ENCODE data around the gene WHRN. TPM values are rescaled to one million over a fixed set of nuclear protein-coding genes. Genes with fewer than 3 reads are reported as not detected.

WHRN gene
- total RNA-seq, 1 experiment from 2014 or later = 19.8 TPM

DNA sequence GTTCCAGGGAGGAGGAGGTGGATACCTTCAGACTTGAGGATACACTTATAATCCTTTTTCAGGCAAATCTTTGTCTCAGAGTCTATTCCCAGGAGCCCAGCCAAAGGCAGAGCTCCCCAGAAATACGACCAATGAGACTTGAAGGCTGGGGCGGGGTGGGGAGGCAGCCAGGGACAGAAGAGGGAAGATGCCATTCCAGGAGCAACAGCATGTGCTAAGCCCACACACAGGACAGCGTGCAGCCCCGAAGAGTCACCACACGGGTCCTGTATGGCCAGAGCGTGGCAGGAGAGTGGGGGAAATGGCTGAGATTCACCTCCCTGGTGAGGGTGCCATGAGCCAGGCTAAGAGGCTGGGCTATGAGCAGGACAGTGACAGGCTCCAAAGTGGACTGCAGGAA, 35.2 kb downstream of the WHRN start:
- H3K9me3 ChIP-seq (ENCODE audit: insufficient read depth, low read depth) = no peaks in the 10 kb centered on the region
- H3K79me2 ChIP-seq (ENCODE audit: low read depth) = no peaks in the 10 kb centered on the region
- H4K20me1 ChIP-seq (ENCODE audit: insufficient read depth) = no peaks in the 10 kb centered on the region
- H3K4me1 ChIP-seq (replicated peaks; ENCODE audit: insufficient read depth) = no peaks in the 10 kb centered on the region
- no peak for DNase-seq
- no peak overlapping the region for H3K4me2 ChIP-seq
- no peaks in the 10 kb centered on the region for H3F3A ChIP-seq (ENCODE audit: insufficient read depth, low read depth)
- intact Hi-C loops (cut with micrococcal nuclease; ENCODE audit: unreplicated experiment) = no loop called here
- CTCF ChIA-PET = no interaction called here
- POLR2A ChIA-PET (ENCODE audit: unreplicated experiment) = no interaction called here
- no peaks in the 10 kb centered on the region for H3K27me3 ChIP-seq (ENCODE audit: insufficient read depth, low read depth)
- BruUV-seq (replicated peaks) = no TSS peak
- TF ChIP-seq EZH2 (IDR thresholded peaks at IDR 0.05; ENCODE audit: low read depth) = no peak
- TF ChIP-seq, protein P1, sequence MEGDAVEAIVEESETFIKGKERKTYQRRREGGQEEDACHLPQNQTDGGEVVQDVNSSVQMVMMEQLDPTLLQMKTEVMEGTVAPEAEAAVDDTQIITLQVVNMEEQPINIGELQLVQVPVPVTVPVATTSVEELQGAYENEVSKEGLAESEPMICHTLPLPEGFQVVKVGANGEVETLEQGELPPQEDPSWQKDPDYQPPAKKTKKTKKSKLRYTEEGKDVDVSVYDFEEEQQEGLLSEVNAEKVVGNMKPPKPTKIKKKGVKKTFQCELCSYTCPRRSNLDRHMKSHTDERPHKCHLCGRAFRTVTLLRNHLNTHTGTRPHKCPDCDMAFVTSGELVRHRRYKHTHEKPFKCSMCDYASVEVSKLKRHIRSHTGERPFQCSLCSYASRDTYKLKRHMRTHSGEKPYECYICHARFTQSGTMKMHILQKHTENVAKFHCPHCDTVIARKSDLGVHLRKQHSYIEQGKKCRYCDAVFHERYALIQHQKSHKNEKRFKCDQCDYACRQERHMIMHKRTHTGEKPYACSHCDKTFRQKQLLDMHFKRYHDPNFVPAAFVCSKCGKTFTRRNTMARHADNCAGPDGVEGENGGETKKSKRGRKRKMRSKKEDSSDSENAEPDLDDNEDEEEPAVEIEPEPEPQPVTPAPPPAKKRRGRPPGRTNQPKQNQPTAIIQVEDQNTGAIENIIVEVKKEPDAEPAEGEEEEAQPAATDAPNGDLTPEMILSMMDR (conservative IDR thresholded peaks at IDR 0.05) = no peak
- H3K4me3 ChIP-seq = no peak overlapping the region
- no peak overlapping the region for H2AFZ ChIP-seq
- H3K36me3 ChIP-seq (ENCODE audit: low read depth) = no peaks in the 10 kb centered on the region
- no peaks in the 10 kb centered on the region for H3K9me2 ChIP-seq (ENCODE audit: insufficient read depth)
- H3K27ac ChIP-seq = no peak overlapping the region

DNA sequence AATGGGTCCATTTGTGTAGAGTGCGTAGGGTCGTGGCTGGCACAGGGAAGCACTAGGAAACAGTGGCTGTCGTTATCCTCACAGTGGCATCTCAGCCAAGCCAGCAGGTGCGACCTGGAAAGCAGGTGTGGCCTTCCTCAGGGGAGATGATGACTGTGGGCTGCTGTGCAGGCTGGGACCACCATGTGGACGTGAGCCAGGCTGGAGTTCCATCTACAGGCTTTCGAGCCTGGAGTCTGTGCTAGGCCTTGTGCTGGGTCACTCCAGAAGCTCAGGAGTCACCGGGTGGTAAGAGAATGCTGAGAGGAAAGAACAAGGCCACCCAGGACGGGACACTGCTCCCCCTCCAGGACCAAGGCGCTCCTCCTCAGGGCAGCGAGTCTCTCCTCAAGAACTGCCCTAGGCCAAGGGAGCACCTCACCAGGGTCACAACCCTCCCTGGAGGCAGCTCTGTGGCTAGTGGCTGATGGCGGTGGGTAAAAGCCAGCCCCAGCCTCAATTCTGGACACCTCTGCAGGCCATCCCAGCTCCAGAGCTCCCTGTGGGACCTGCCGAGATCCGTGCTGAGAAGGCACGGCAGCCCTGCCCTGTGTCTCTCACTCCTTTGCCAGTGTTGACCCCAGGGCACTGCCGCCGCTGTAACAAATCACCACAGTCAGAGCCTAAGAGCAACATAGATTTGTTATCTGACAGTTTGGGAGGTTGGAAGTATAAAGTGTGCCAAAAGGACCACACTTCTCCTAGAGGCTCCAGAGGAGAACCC, 36.0 kb downstream of the WHRN start:
- Histone ChIP-seq H2AFZ (no peak overlapping the region), H3K4me2 (no peak overlapping the region), H3K79me2 (ENCODE audit: low read depth) (no peaks in the 10 kb centered on the region), H3K4me3 (no peak overlapping the region), H3K27me3 (ENCODE audit: insufficient read depth, low read depth) (no peaks in the 10 kb centered on the region), H3K36me3 (ENCODE audit: low read depth) (no peaks in the 10 kb centered on the region), H3K9me2 (ENCODE audit: insufficient read depth) (no peaks in the 10 kb centered on the region), H4K20me1 (ENCODE audit: insufficient read depth) (no peaks in the 10 kb centered on the region), H3K9me3 (ENCODE audit: insufficient read depth, low read depth) (no peaks in the 10 kb centered on the region), H3K27ac (no peak overlapping the region), H3K4me1 (replicated peaks; ENCODE audit: insufficient read depth) (no peaks in the 10 kb centered on the region), H3F3A (ENCODE audit: insufficient read depth, low read depth) (no peaks in the 10 kb centered on the region)
- no peak for TF ChIP-seq EZH2 (IDR thresholded peaks at IDR 0.05; ENCODE audit: low read depth)
- TF ChIP-seq, protein P1 (conservative IDR thresholded peaks at IDR 0.05) = no peak
- BruUV-seq (replicated peaks) = no TSS peak
- DNase-seq = no peak
- CTCF ChIA-PET = no interaction called here
- POLR2A ChIA-PET (ENCODE audit: unreplicated experiment) = no interaction called here
- intact Hi-C loops (cut with micrococcal nuclease; ENCODE audit: unreplicated experiment) = no loop called here

DNA sequence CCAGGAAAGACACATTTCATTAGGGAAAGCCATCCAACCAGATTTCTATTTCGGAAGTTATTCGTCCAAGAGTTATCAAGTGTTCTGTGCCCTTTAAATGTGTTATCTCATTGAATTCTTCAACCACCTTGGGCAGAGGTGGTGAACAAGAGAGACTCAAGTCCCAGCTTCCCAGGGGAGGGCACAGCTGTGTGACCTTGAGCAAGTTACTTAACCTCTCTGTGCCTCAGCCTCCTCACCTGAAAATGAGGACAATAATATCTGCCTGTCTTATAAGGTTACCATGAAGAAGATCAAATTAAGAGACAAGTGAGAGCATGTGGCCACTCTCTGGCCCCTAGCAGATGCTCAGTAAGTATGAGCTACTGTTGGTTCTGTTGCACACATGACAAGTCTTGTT, 37.4 kb downstream of the WHRN start:
- ChIA-PET POLR2A (ENCODE audit: unreplicated experiment) (interaction anchor here (0.5 kb wide), 1 partner anchor 109 kb away, joined by 3 read pairs; no protein-coding TSS in a partner anchor), CTCF (no interaction called here)
- no peaks in the 10 kb centered on the region for H3K79me2 ChIP-seq (ENCODE audit: low read depth)
- TF ChIP-seq, protein P1 (conservative IDR thresholded peaks at IDR 0.05) = no peak
- no peak for TF ChIP-seq EZH2 (IDR thresholded peaks at IDR 0.05; ENCODE audit: low read depth)
- no peak for DNase-seq
- H3K4me2 ChIP-seq = no peak overlapping the region
- no peaks in the 10 kb centered on the region for H3K27me3 ChIP-seq (ENCODE audit: insufficient read depth, low read depth)
- H3F3A ChIP-seq (ENCODE audit: insufficient read depth, low read depth) = no peaks in the 10 kb centered on the region
- no peak overlapping the region for H3K27ac ChIP-seq
- no peaks in the 10 kb centered on the region for H3K36me3 ChIP-seq (ENCODE audit: low read depth)
- BruUV-seq (replicated peaks) = no TSS peak
- intact Hi-C loops (cut with micrococcal nuclease; ENCODE audit: unreplicated experiment) = no loop called here
- no peaks in the 10 kb centered on the region for H4K20me1 ChIP-seq (ENCODE audit: insufficient read depth)
- H3K4me1 ChIP-seq (replicated peaks; ENCODE audit: insufficient read depth) = no peaks in the 10 kb centered on the region
- H2AFZ ChIP-seq = no peak overlapping the region
- no peaks in the 10 kb centered on the region for H3K9me2 ChIP-seq (ENCODE audit: insufficient read depth)
- H3K4me3 ChIP-seq = no peak overlapping the region
- no peaks in the 10 kb centered on the region for H3K9me3 ChIP-seq (ENCODE audit: insufficient read depth, low read depth)

Data from PC-9 (cell line).